ENCODE measurements around the gene PRICKLE1. TPM values are rescaled to one million over a fixed set of nuclear protein-coding genes. Genes with fewer than 3 reads are reported as not detected.

PRICKLE1 gene
- total and polyA plus RNA-seq, 9 of the 15 experiments (the other 6 are each of a cell fraction or from before 2014, with no cell fraction given): 0.22 to 0.85 (median 0.31) TPM

DNA sequence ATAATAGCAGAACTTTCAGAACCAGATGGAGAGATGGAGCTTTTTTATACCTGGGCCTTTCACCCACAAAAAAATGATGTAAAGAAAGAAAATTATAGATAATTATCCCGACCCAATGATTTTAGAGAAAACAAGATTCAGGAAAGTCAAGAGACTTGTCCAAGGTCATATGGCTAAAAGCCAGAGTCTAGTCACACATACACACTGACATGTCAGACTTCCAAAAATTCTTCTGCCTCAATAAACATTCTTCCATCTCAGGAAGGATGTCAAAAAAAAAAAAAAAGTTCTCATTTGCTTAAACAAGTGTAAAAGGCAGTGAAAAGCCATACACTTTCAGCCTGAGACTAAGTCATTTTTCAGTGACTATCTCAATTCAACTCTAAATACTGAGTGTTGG lies 116.0 kb downstream of the PRICKLE1 start (continued):
- TF ChIP-seq, protein P1, sequence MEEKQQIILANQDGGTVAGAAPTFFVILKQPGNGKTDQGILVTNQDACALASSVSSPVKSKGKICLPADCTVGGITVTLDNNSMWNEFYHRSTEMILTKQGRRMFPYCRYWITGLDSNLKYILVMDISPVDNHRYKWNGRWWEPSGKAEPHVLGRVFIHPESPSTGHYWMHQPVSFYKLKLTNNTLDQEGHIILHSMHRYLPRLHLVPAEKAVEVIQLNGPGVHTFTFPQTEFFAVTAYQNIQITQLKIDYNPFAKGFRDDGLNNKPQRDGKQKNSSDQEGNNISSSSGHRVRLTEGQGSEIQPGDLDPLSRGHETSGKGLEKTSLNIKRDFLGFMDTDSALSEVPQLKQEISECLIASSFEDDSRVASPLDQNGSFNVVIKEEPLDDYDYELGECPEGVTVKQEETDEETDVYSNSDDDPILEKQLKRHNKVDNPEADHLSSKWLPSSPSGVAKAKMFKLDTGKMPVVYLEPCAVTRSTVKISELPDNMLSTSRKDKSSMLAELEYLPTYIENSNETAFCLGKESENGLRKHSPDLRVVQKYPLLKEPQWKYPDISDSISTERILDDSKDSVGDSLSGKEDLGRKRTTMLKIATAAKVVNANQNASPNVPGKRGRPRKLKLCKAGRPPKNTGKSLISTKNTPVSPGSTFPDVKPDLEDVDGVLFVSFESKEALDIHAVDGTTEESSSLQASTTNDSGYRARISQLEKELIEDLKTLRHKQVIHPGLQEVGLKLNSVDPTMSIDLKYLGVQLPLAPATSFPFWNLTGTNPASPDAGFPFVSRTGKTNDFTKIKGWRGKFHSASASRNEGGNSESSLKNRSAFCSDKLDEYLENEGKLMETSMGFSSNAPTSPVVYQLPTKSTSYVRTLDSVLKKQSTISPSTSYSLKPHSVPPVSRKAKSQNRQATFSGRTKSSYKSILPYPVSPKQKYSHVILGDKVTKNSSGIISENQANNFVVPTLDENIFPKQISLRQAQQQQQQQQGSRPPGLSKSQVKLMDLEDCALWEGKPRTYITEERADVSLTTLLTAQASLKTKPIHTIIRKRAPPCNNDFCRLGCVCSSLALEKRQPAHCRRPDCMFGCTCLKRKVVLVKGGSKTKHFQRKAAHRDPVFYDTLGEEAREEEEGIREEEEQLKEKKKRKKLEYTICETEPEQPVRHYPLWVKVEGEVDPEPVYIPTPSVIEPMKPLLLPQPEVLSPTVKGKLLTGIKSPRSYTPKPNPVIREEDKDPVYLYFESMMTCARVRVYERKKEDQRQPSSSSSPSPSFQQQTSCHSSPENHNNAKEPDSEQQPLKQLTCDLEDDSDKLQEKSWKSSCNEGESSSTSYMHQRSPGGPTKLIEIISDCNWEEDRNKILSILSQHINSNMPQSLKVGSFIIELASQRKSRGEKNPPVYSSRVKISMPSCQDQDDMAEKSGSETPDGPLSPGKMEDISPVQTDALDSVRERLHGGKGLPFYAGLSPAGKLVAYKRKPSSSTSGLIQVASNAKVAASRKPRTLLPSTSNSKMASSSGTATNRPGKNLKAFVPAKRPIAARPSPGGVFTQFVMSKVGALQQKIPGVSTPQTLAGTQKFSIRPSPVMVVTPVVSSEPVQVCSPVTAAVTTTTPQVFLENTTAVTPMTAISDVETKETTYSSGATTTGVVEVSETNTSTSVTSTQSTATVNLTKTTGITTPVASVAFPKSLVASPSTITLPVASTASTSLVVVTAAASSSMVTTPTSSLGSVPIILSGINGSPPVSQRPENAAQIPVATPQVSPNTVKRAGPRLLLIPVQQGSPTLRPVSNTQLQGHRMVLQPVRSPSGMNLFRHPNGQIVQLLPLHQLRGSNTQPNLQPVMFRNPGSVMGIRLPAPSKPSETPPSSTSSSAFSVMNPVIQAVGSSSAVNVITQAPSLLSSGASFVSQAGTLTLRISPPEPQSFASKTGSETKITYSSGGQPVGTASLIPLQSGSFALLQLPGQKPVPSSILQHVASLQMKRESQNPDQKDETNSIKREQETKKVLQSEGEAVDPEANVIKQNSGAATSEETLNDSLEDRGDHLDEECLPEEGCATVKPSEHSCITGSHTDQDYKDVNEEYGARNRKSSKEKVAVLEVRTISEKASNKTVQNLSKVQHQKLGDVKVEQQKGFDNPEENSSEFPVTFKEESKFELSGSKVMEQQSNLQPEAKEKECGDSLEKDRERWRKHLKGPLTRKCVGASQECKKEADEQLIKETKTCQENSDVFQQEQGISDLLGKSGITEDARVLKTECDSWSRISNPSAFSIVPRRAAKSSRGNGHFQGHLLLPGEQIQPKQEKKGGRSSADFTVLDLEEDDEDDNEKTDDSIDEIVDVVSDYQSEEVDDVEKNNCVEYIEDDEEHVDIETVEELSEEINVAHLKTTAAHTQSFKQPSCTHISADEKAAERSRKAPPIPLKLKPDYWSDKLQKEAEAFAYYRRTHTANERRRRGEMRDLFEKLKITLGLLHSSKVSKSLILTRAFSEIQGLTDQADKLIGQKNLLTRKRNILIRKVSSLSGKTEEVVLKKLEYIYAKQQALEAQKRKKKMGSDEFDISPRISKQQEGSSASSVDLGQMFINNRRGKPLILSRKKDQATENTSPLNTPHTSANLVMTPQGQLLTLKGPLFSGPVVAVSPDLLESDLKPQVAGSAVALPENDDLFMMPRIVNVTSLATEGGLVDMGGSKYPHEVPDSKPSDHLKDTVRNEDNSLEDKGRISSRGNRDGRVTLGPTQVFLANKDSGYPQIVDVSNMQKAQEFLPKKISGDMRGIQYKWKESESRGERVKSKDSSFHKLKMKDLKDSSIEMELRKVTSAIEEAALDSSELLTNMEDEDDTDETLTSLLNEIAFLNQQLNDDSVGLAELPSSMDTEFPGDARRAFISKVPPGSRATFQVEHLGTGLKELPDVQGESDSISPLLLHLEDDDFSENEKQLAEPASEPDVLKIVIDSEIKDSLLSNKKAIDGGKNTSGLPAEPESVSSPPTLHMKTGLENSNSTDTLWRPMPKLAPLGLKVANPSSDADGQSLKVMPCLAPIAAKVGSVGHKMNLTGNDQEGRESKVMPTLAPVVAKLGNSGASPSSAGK (IDR thresholded peaks at IDR 0.05): no peak
- TF ChIP-seq, protein P2, sequence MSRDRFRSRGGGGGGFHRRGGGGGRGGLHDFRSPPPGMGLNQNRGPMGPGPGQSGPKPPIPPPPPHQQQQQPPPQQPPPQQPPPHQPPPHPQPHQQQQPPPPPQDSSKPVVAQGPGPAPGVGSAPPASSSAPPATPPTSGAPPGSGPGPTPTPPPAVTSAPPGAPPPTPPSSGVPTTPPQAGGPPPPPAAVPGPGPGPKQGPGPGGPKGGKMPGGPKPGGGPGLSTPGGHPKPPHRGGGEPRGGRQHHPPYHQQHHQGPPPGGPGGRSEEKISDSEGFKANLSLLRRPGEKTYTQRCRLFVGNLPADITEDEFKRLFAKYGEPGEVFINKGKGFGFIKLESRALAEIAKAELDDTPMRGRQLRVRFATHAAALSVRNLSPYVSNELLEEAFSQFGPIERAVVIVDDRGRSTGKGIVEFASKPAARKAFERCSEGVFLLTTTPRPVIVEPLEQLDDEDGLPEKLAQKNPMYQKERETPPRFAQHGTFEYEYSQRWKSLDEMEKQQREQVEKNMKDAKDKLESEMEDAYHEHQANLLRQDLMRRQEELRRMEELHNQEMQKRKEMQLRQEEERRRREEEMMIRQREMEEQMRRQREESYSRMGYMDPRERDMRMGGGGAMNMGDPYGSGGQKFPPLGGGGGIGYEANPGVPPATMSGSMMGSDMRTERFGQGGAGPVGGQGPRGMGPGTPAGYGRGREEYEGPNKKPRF (IDR thresholded peaks at IDR 0.05; ENCODE audit: low read depth, low read length): no peak
